Caco-2 (cell line): ENCODE data around the gene KCNJ12. TPM values are rescaled to one million over a fixed set of nuclear protein-coding genes. Genes with fewer than 3 reads are reported as not detected.
"Not testable (repeated sequence)": the region's sequence is repeated elsewhere in the genome, so short reads cannot be mapped to it uniquely, and the experiment has no call there.

Source experiments
- BruUV-seq: library from RNA; stranded (reverse); fragments of 400-500 nt; replicated peaks from 2 replicates; lab custom pipeline; 2021; lab: Mats Ljungman, UMichigan
- CTCF ChIA-PET: fragments of 300-600 bp; sonication (Branson Sonifier 250); formaldehyde crosslinking; loops from one replicate; lab custom pipeline; 2022; ENCODE audit warnings: antibody characterized with exemption; lab: Charles Lee
- POLR2A ChIA-PET: fragments of 300-600 bp; sonication (Branson Sonifier 250); formaldehyde crosslinking; loops from one replicate; lab custom pipeline; 2022; ENCODE audit warnings: antibody characterized with exemption; lab: Charles Lee
- DNase-seq, 2 experiments: peaks; one replicate each; pipeline versions ENCODE4 v3.0.0 to v3.0.0-alpha.2; 2020 to 2022
- H3K27me3 ChIP-seq: replicated peaks from 2 replicates; pipeline ENCODE4 v1.6.0; 2011; ENCODE audit warnings: low read length; ENCODE audit not compliant: control insufficient read depth, insufficient read depth
- H3K36me3 ChIP-seq: 2 replicates; pipeline ENCODE4 v1.5.1; 2011; ENCODE audit warnings: low read length; ENCODE audit not compliant: control insufficient read depth, insufficient read depth
- H3K4me1 ChIP-seq: fragments of 250-450 bp; sonication (Bioruptor Pico); 2 replicates; pipeline ENCODE4 v1.5.1; 2020; ENCODE audit warnings: mild to moderate bottlenecking
- H3K4me3 ChIP-seq: 2 replicates; pipeline ENCODE4 v1.5.1; 2011; ENCODE audit warnings: low read depth, mild to moderate bottlenecking, control low read depth, low read length
- H3K9me3 ChIP-seq: fragments of 250-450 bp; sonication (Bioruptor Pico); 2 replicates; pipeline ENCODE4 v1.5.1; 2020; ENCODE audit warnings: mild to moderate bottlenecking, moderate library complexity
- H3K27ac Mint-ChIP-seq: one replicate; pipeline ENCODE4 v1.8.0; 2022; ENCODE audit warnings: mixed read lengths; ENCODE audit not compliant: unreplicated experiment
- H3K27me3 Mint-ChIP-seq: one replicate; pipeline ENCODE4 v1.8.0; 2022; ENCODE audit warnings: mixed read lengths; ENCODE audit not compliant: insufficient read depth, unreplicated experiment
- H3K36me3 Mint-ChIP-seq: one replicate; pipeline ENCODE4 v1.8.0; 2022; ENCODE audit warnings: mild to moderate bottlenecking, mixed read lengths; ENCODE audit not compliant: insufficient read depth, unreplicated experiment
- H3K4me1 Mint-ChIP-seq: one replicate; pipeline ENCODE4 v1.8.0; 2022; ENCODE audit warnings: low read depth, mixed read lengths; ENCODE audit not compliant: unreplicated experiment
- H3K4me3 Mint-ChIP-seq: one replicate; pipeline ENCODE4 v1.8.0; 2022; ENCODE audit warnings: mild to moderate bottlenecking, moderate library complexity, mixed read lengths; ENCODE audit not compliant: unreplicated experiment
- H3K9me3 Mint-ChIP-seq: one replicate; pipeline ENCODE4 v1.8.0; 2022; ENCODE audit warnings: mixed read lengths; ENCODE audit not compliant: unreplicated experiment
- CTCF ChIP-seq, 2 experiments: fragments of 200-600 bp in 1 of 2; IDR thresholded peaks; 1 replicate in 1 of 2; 2 replicates in 1 of 2; pipeline versions ENCODE4 v1.5.1 to v1.8.0; 2011 to 2022; ENCODE audit warnings: antibody characterized with exemption in 1 of 2, control low read depth in 1 of 2, inconsistent platforms in 1 of 2, low read depth in 1 of 2, low read length in 1 of 2, mild to moderate bottlenecking in 1 of 2, moderate library complexity in 1 of 2; ENCODE audit not compliant: insufficient read depth in 1 of 2, severe bottlenecking in 1 of 2, unreplicated experiment in 1 of 2
- intact Hi-C: fragments of 100-400 bp; cut with micrococcal nuclease; formaldehyde crosslinking; loops from one replicate; pipeline ENCODE4 v1.10.0; 2022; ENCODE audit not compliant: unreplicated experiment
- total RNA-seq: library from RNA; stranded (reverse); gene quantifications from 2 replicates; pipeline ENCODE4 v1.2.3, GENCODE V29; 2022

KCNJ12 gene
- total RNA-seq, 1 experiment from 2014 or later = 0.07 TPM

- H3K9me3 Mint-ChIP-seq = no peaks in the 10 kb centered on the region
- POLR2A ChIA-PET = no interaction called here
- H3K4me3 Mint-ChIP-seq = no peak overlapping the region
- H3K36me3 Mint-ChIP-seq = no peaks in the 10 kb centered on the region
- CTCF ChIA-PET = no interaction called here
- Histone ChIP-seq H3K27me3 (no peaks in the 10 kb centered on the region), H3K36me3 (no peaks in the 10 kb centered on the region), H3K9me3 (no peaks in the 10 kb centered on the region), H3K4me1 (no peaks in the 10 kb centered on the region), H3K4me3 (no peak overlapping the region)
- no peaks in the 10 kb centered on the region for H3K27me3 Mint-ChIP-seq
- TF ChIP-seq CTCF (IDR thresholded peaks at IDR 0.05; ENCODE audit: insufficient read depth in 1 of 2, low read depth in 1 of 2, low read length in 1 of 2, severe bottlenecking in 1 of 2, unreplicated experiment in 1 of 2) = no peak
- intact Hi-C loops = no loop called here
- no peaks in the 10 kb centered on the region for H3K4me1 Mint-ChIP-seq
- BruUV-seq = no TSS peak
- H3K27ac Mint-ChIP-seq = no peak overlapping the region
- DNase-seq = peak in 1 of 2 experiments; percentile 28
Observed at GRCh38 chr17:21345236-21345635, 30.9 kb upstream of the KCNJ12 start.

- H3K9me3 ChIP-seq, H3K9me3 Mint-ChIP-seq, H3K4me1 ChIP-seq, H3K27me3 ChIP-seq, DNase-seq, H3K27ac Mint-ChIP-seq, BruUV-seq, CTCF ChIA-PET, H3K36me3 Mint-ChIP-seq, H3K27me3 Mint-ChIP-seq, H3K36me3 ChIP-seq, intact Hi-C loops, H3K4me3 Mint-ChIP-seq, H3K4me3 ChIP-seq, H3K4me1 Mint-ChIP-seq, POLR2A ChIA-PET: not testable (repeated sequence)
Observed at GRCh38 chr17:21346107-21346506, 30.1 kb upstream of the KCNJ12 start.

GRCh38 chr17:21346651-21347250 is 29.4 kb upstream of the KCNJ12 start:
- not testable (repeated sequence) for H3K4me1 Mint-ChIP-seq, BruUV-seq
- DNase-seq = peak in 1 of 2 experiments; percentile 29

GRCh38 chr17:21347660-21348059 is 28.5 kb upstream of the KCNJ12 start:
- H3K4me1 Mint-ChIP-seq, CTCF ChIA-PET, H3K4me3 ChIP-seq, H3K9me3 Mint-ChIP-seq, H3K36me3 ChIP-seq, BruUV-seq, H3K27ac Mint-ChIP-seq, H3K4me1 ChIP-seq, H3K9me3 ChIP-seq, H3K27me3 ChIP-seq, H3K27me3 Mint-ChIP-seq, H3K36me3 Mint-ChIP-seq, intact Hi-C loops, POLR2A ChIA-PET, DNase-seq, H3K4me3 Mint-ChIP-seq: not testable (repeated sequence)

More at GRCh38 chr17:21346651-21347250, 29.4 kb upstream of the KCNJ12 start:
- POLR2A ChIA-PET, H3K27me3 ChIP-seq, H3K4me3 ChIP-seq, H3K27me3 Mint-ChIP-seq, H3K9me3 ChIP-seq, intact Hi-C loops, H3K4me3 Mint-ChIP-seq, H3K36me3 Mint-ChIP-seq, H3K9me3 Mint-ChIP-seq, H3K4me1 ChIP-seq, H3K27ac Mint-ChIP-seq, CTCF ChIA-PET, H3K36me3 ChIP-seq: not testable (repeated sequence)

GRCh38 chr17:21348081-21348925 is 27.9 kb upstream of the KCNJ12 start:
- CTCF ChIA-PET, H3K36me3 ChIP-seq, intact Hi-C loops, H3K4me1 Mint-ChIP-seq, H3K36me3 Mint-ChIP-seq, H3K4me1 ChIP-seq, H3K27me3 Mint-ChIP-seq, H3K4me3 ChIP-seq, H3K27me3 ChIP-seq, POLR2A ChIA-PET, BruUV-seq, H3K4me3 Mint-ChIP-seq, DNase-seq, H3K27ac Mint-ChIP-seq, H3K9me3 ChIP-seq, H3K9me3 Mint-ChIP-seq: not testable (repeated sequence)

- BruUV-seq, POLR2A ChIA-PET: not testable (repeated sequence)
Observed at GRCh38 chr17:21348926-21349261, 27.3 kb upstream of the KCNJ12 start.

More at GRCh38 chr17:21348926-21349261, 27.3 kb upstream of the KCNJ12 start:
- H3K36me3 ChIP-seq, H3K36me3 Mint-ChIP-seq, H3K27me3 ChIP-seq, H3K9me3 ChIP-seq, DNase-seq, CTCF ChIA-PET, H3K27ac Mint-ChIP-seq, H3K4me1 Mint-ChIP-seq, H3K9me3 Mint-ChIP-seq, H3K4me3 Mint-ChIP-seq, H3K27me3 Mint-ChIP-seq, intact Hi-C loops, H3K4me1 ChIP-seq, H3K4me3 ChIP-seq: not testable (repeated sequence)
